ENCODE measurements around the gene PSMA3.

DNA sequence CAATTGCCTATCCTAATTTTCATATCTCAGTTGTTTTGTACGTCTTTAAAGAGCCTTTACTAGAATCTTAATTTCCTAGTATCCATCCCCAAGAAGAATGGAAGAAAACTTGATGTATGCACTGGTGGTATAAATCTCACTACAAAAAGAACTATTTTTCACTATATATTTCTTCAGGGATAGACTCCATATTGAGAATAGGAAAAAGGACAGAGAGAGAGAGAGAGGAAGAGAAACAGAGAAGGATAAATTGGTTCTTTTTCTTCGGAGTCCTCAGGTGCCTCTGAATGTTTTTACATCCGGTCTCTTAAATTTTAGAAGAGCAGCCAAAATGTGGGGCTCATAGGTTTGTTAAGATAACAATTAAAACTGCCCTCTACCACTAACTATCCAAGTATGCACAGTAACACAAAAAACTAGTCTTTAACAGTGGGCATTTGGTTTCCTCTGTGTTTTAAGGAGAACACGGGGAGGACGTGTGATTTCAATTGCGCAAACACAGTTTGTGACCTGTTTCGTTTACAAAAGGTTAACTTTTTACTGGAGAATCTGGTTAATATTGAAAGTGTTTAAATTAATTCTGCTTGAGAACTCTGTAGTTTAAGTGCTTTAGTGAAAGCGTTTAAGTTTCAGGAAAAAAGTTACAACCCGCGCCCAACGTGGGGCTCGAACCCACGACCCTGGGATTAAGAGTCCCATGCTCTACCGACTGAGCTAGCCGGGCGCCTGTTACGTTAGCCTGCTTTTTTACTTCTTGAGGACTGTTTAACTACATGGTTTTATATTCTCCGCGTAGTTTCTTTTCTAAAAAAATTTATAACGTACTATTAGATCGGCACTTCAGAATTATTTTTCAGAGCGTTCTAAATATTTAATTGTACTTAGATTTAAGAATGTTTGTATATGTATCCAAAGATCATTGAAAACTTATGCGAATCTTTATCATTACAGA lies 5.1 kb upstream of the PSMA3 start:
- TF ChIP-seq, protein P1, sequence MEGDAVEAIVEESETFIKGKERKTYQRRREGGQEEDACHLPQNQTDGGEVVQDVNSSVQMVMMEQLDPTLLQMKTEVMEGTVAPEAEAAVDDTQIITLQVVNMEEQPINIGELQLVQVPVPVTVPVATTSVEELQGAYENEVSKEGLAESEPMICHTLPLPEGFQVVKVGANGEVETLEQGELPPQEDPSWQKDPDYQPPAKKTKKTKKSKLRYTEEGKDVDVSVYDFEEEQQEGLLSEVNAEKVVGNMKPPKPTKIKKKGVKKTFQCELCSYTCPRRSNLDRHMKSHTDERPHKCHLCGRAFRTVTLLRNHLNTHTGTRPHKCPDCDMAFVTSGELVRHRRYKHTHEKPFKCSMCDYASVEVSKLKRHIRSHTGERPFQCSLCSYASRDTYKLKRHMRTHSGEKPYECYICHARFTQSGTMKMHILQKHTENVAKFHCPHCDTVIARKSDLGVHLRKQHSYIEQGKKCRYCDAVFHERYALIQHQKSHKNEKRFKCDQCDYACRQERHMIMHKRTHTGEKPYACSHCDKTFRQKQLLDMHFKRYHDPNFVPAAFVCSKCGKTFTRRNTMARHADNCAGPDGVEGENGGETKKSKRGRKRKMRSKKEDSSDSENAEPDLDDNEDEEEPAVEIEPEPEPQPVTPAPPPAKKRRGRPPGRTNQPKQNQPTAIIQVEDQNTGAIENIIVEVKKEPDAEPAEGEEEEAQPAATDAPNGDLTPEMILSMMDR (conservative IDR thresholded peaks at IDR 0.05 in 1 of 2, IDR thresholded peaks at IDR 0.05 in 1 of 2; ENCODE audit: low read depth in 1 of 2, low read length in 2 of 2): no peak
- TF ChIP-seq EZH2 (IDR thresholded peaks at IDR 0.05; ENCODE audit: low read length, missing control alignments): no peak
